IMR-90 (cell line): ENCODE data around the gene MGST1. TPM values are rescaled to one million over a fixed set of nuclear protein-coding genes. Genes with fewer than 3 reads are reported as not detected.
A peak's percentile ranks its signal among the peaks of the same experiment; 100 is the strongest.

Experiments used
- ATAC-seq: fragments of 200-7000 bp; cut with Tn5 transposase; 2 replicates; pipeline ENCODE4 v1.9.1; 2020; ENCODE audit warnings: low read depth, mild to moderate bottlenecking, moderate library complexity
- Bru-seq: library from RNA; stranded (reverse); fragments of 400-500 nt; gene quantifications from one replicate; lab custom pipeline; 2021; lab: Mats Ljungman, UMichigan
- BruChase-seq, 2 experiments: library from RNA; stranded (reverse); fragments of 400-500 nt; gene quantifications; one replicate each; lab custom pipeline; 2021; lab: Mats Ljungman, UMichigan
- BruUV-seq: library from RNA; stranded (reverse); fragments of 400-500 nt; replicated peaks from 2 replicates; lab custom pipeline; 2021; lab: Mats Ljungman, UMichigan
- CTCF ChIA-PET: fragments of 300-600 bp; formaldehyde crosslinking; extraction: SDS; loops from one replicate; lab custom pipeline; 2021; ENCODE audit warnings: antibody characterized with exemption; lab: Yijun Ruan, JAX
- POLR2A ChIA-PET: fragments of 300-600 bp; sonication (Branson Sonifier 250); formaldehyde crosslinking; loops from one replicate; lab custom pipeline; 2022; ENCODE audit warnings: antibody characterized with exemption; ENCODE audit not compliant: unreplicated experiment; lab: Charles Lee
- DNase-seq: peaks from one replicate; pipeline ENCODE4 v3.0.0; 2013
- H2AFZ ChIP-seq: replicated peaks from 2 replicates; pipeline ENCODE3; 2013; ENCODE audit warnings: low read length, mild to moderate bottlenecking; ENCODE audit not compliant: poor library complexity
- H2AK5ac ChIP-seq: 2 replicates; pipeline ENCODE4 v1.6.1; 2013; ENCODE audit warnings: low read depth, low read length, inconsistent platforms
- H2AK9ac ChIP-seq: replicated peaks from 2 replicates; pipeline ENCODE3; 2013; ENCODE audit warnings: mild to moderate bottlenecking, low read depth, low read length, moderate library complexity; ENCODE audit not compliant: poor library complexity
- H2BK120ac ChIP-seq: 2 replicates; pipeline ENCODE4 v1.6.1; 2013; ENCODE audit warnings: low read depth, low read length, inconsistent platforms
- H2BK15ac ChIP-seq: 3 replicates; pipeline ENCODE4 v1.6.1; 2013; ENCODE audit warnings: low read depth, low read length, inconsistent platforms
- H2BK20ac ChIP-seq: 2 replicates; pipeline ENCODE4 v1.6.1; 2013; ENCODE audit warnings: low read depth, mild to moderate bottlenecking, inconsistent platforms, low read length, moderate library complexity
- H2BK5ac ChIP-seq: 2 replicates; pipeline ENCODE4 v1.6.1; 2013; ENCODE audit warnings: mild to moderate bottlenecking, low read depth, low read length, inconsistent platforms; ENCODE audit not compliant: poor library complexity, severe bottlenecking
- H3K14ac ChIP-seq: replicated peaks from 2 replicates; pipeline ENCODE4 v1.6.1; 2013; ENCODE audit warnings: low read depth, low read length, inconsistent platforms
- H3K18ac ChIP-seq: 2 replicates; pipeline ENCODE4 v1.6.1; 2013; ENCODE audit warnings: low read depth, low read length, control low read depth
- H3K23ac ChIP-seq: 2 replicates; pipeline ENCODE4 v1.6.1; 2013; ENCODE audit warnings: low read depth, low read length, inconsistent platforms
- H3K27ac ChIP-seq: 2 replicates; pipeline ENCODE4 v1.5.1; 2013; ENCODE audit warnings: mild to moderate bottlenecking, control low read depth, low read length; ENCODE audit not compliant: insufficient read depth
- H3K27me3 ChIP-seq: 2 replicates; pipeline ENCODE4 v1.6.1; 2013; ENCODE audit warnings: low read length; ENCODE audit not compliant: control insufficient read depth, insufficient read depth
- H3K36me3 ChIP-seq: 2 replicates; pipeline ENCODE4 v1.6.1; 2013; ENCODE audit warnings: low read length, mixed read lengths; ENCODE audit not compliant: control insufficient read depth, insufficient read depth
- H3K4ac ChIP-seq: 2 replicates; pipeline ENCODE4 v1.6.1; 2013; ENCODE audit warnings: low read depth, low read length, inconsistent platforms
- H3K4me1 ChIP-seq: 2 replicates; pipeline ENCODE4 v1.6.1; 2013; ENCODE audit warnings: low read length, mixed read lengths; ENCODE audit not compliant: control insufficient read depth, insufficient read depth
- H3K4me2 ChIP-seq: 2 replicates; pipeline ENCODE4 v1.6.1; 2013; ENCODE audit warnings: low read depth, mild to moderate bottlenecking, control low read depth, low read length, moderate library complexity
- H3K4me3 ChIP-seq: 2 replicates; pipeline ENCODE4 v1.5.1; 2013; ENCODE audit warnings: low read depth, mild to moderate bottlenecking, control low read depth, low read length, moderate library complexity; ENCODE audit not compliant: insufficient read depth
- H3K56ac ChIP-seq: 2 replicates; pipeline ENCODE4 v1.6.1; 2013; ENCODE audit warnings: low read length, inconsistent platforms; ENCODE audit not compliant: insufficient read depth; ENCODE audit errors: extremely low read depth
- H3K79me1 ChIP-seq, 2 experiments: 2 replicates each; pipeline ENCODE4 v1.6.1; 2013; ENCODE audit warnings: low read length in 2 of 2, inconsistent platforms in 1 of 2, low read depth in 1 of 2
- H3K9ac ChIP-seq: 2 replicates; pipeline ENCODE4 v1.6.1; 2013; ENCODE audit warnings: low read depth, low read length, control low read depth
- H3K9me1 ChIP-seq: 2 replicates; pipeline ENCODE4 v1.6.1; 2013; ENCODE audit warnings: low read length, inconsistent platforms; ENCODE audit not compliant: insufficient read depth
- H3K9me3 ChIP-seq: 2 replicates; pipeline ENCODE4 v1.6.1; 2013; ENCODE audit warnings: low read length; ENCODE audit not compliant: control insufficient read depth, insufficient read depth
- H4K20me1 ChIP-seq: 2 replicates; pipeline ENCODE4 v1.6.1; 2013; ENCODE audit warnings: low read length, inconsistent platforms; ENCODE audit not compliant: insufficient read depth
- H4K5ac ChIP-seq: 2 replicates; pipeline ENCODE4 v1.6.1; 2013; ENCODE audit warnings: mild to moderate bottlenecking, low read depth, low read length, control low read depth
- H4K8ac ChIP-seq, 2 experiments: 2 replicates each; pipeline ENCODE4 v1.6.1; 2013; ENCODE audit warnings: low read depth in 2 of 2, low read length in 2 of 2, control low read depth in 1 of 2, inconsistent platforms in 1 of 2
- H4K91ac ChIP-seq: 2 replicates; pipeline ENCODE4 v1.6.1; 2013; ENCODE audit warnings: low read depth, low read length, inconsistent platforms; ENCODE audit not compliant: insufficient read depth
- ELK1 ChIP-seq: fragments of 150-350 bp; IDR thresholded peaks from 2 replicates; pipeline ENCODE4 v1.6.1; 2016; ENCODE audit warnings: low read depth, mild to moderate bottlenecking, low read length, moderate library complexity, borderline replicate concordance
- MAZ ChIP-seq: IDR thresholded peaks from 2 replicates; pipeline ENCODE4 v1.6.1; 2012; ENCODE audit warnings: low read depth, mild to moderate bottlenecking, low read length, improper control_type of control experiment, moderate library complexity, borderline replicate concordance
- NFE2L2 ChIP-seq: fragments of 150-350 bp; IDR thresholded peaks from 2 replicates; pipeline ENCODE4 v1.6.1; 2016; ENCODE audit warnings: low read depth, mild to moderate bottlenecking, low read length
- POLR2A ChIP-seq: IDR thresholded peaks from 2 replicates; pipeline ENCODE4 v1.6.1; 2012; ENCODE audit warnings: mild to moderate bottlenecking, low read depth, low read length
- RFX5 ChIP-seq: IDR thresholded peaks from 2 replicates; pipeline ENCODE4 v1.8.0; 2012; ENCODE audit warnings: low read depth, mild to moderate bottlenecking, low read length, moderate library complexity
- SMC3 ChIP-seq: fragments of 150-350 bp; IDR thresholded peaks from 2 replicates; pipeline ENCODE4 v1.6.1; 2016; ENCODE audit warnings: low read depth, mild to moderate bottlenecking, antibody characterized with exemption, low read length, moderate library complexity
- WGBS, 2 experiments: methylation state at CpG; one replicate each; pipeline versions ENCODE4 v1.1.5 to v1.1.7; 2013; ENCODE audit warnings: missing lambda C conversion rate in 2 of 2; ENCODE audit not compliant: insufficient read length in 1 of 2; ENCODE audit errors: extremely low coverage in 2 of 2; 5-methylcytosine and 5-hydroxymethylcytosine counted together
- dilution Hi-C: fragments of 300-500 bp; cut with HindIII; formaldehyde crosslinking; loops from one replicate; pipeline ENCODE4 v1.14.3; 2018; ENCODE audit warnings: low sequenced_read_pairs; ENCODE audit not compliant: unreplicated experiment
- in situ Hi-C: fragments of 300-500 bp; cut with MboI; formaldehyde crosslinking; loops from 3 replicates; pipeline ENCODE4 v1.14.3; 2019; ENCODE audit warnings: low sequenced_read_pairs, inconsistent platforms, mixed read lengths
- intact Hi-C: fragments of 100-400 bp; cut with micrococcal nuclease; formaldehyde crosslinking; loops from 2 replicates; pipeline ENCODE4 v1.10.0; 2022
- long read RNA-seq: library from polyadenylated mRNA; unstranded; transcript quantifications from one replicate; pipeline ENCODE4 v2.0.0, GENCODE V29; 2021; ENCODE audit not compliant: unreplicated experiment
- polyA plus RNA-seq, 3 experiments: library from polyadenylated mRNA; depleted of rRNA; stranded (reverse); fragments of >200 nt; gene quantifications; 2 replicates each; pipeline ENCODE4 v1.2.3, GENCODE V29; 2012; ENCODE audit warnings: low replicate concordance in 1 of 3
- total RNA-seq: library from RNA; depleted of rRNA; stranded (reverse); fragments of >200 nt; gene quantifications from 2 replicates; pipeline ENCODE4 v1.2.3, GENCODE V29; 2012; rRNA removed

The MGST1 gene
- total RNA-seq (87.2 and 105 TPM in 2 replicates), polyA plus RNA-seq (2012; rRNA removed) (260 and 280 TPM in 2 replicates), Bru-seq, nascent RNA (percentile 97 among the genes with signal in this experiment), BruChase-seq, experiment 1, labeled RNA remaining after a 6-hour chase (percentile 92 among the genes with signal in this experiment), BruChase-seq, experiment 2, labeled RNA remaining after a 2-hour chase (percentile 95 among the genes with signal in this experiment)
- polyA plus RNA-seq (2012; cell fraction: cytosol; rRNA removed), result 124 and 435 TPM in 2 replicates
- polyA plus RNA-seq (2012; cell fraction: nucleus; rRNA removed; ENCODE audit: low replicate concordance), result 20.5 and 132 TPM in 2 replicates
- long read RNA-seq, transcript MGST1-205 (4 exons, 914 nt), result major isoform, 225 of 356 reads
- long read RNA-seq, transcript MGST1-219 (1 exons, 1,842 nt), result minor isoform, 109 of 356 reads
- long read RNA-seq, partial matches to known transcripts, result 4 of 356 reads
- long read RNA-seq, other reads (novel, unspliced or antisense), result 16 of 356 reads

GRCh38 chr12:16347391-16348298 lies at the start of gene MGST1:
Gene MGST1 (plus strand): TSS chr12:16347645. CDS start chr12:16354253, 6,608 bp downstream.
- peaks cover 7% of the 10 kb centered on the region; the same call in 1 of the 2 replicates for H4K20me1 ChIP-seq
- peak within 1 kb of the TSS; percentile 96 for H2AK9ac ChIP-seq
- H3K4ac ChIP-seq, result peak within 1 kb of the TSS; percentile 98
- H3K4me3 ChIP-seq, result peak within 1 kb of the TSS; percentile 93
- peak within 1 kb of the TSS; percentile 95 for H3K56ac ChIP-seq
- in situ Hi-C loops, result no loop called here
- CTCF ChIA-PET, result no interaction called here
- H2AFZ ChIP-seq, result peak within 1 kb of the TSS; percentile 89
- TF ChIP-seq ELK1 (no peak), RFX5 (no peak), POLR2A (peak; percentile 72), MAZ (peak; percentile 26; the same call in 1 of the 2 replicates), SMC3 (no peak), NFE2L2 (0 out of 2 replicates have a peak, but pooled peaks have one; percentile 3)
- H3K79me1 ChIP-seq, result peaks cover 5 to 22% of the 10 kb centered on the region in 2 experiments; a peak in 3 of 4 replicates
- H3K4me2 ChIP-seq, result peak within 1 kb of the TSS; percentile 88
- H2BK120ac ChIP-seq, result peak within 1 kb of the TSS; percentile 94
- H2BK15ac ChIP-seq, result peak within 1 kb of the TSS; percentile 92
- H4K5ac ChIP-seq, result peak within 1 kb of the TSS; percentile 98
- peaks cover 4% of the 10 kb centered on the region for H3K36me3 ChIP-seq
- peak within 1 kb of the TSS; percentile 88 for H2BK20ac ChIP-seq
- no peaks in the 10 kb centered on the region for H3K9me3 ChIP-seq
- H3K18ac ChIP-seq, result peak within 1 kb of the TSS; percentile 97
- H3K23ac ChIP-seq, result peak within 1 kb of the TSS; percentile 100
- H4K91ac ChIP-seq, result peak within 1 kb of the TSS; percentile 94
- no peaks in the 10 kb centered on the region for H3K27me3 ChIP-seq
- H2AK5ac ChIP-seq, result peak within 1 kb of the TSS; percentile 97
- peaks cover 6% of the 10 kb centered on the region for H3K4me1 ChIP-seq
- peak within 1 kb of the TSS; percentile 88 to 92 for H4K8ac ChIP-seq
- intact Hi-C loops, result loop anchor here (2.0 to 10.0 kb wide), 3 partner anchors 369 to 1573 kb away; partner anchors contain the start of gene DERA
- H3K9ac ChIP-seq, result peak within 1 kb of the TSS; percentile 99
- DNase-seq (peak; percentile 59), ATAC-seq (peak; percentile 73)
- peak within 1 kb of the TSS; percentile 96 for H2BK5ac ChIP-seq
- H3K9me1 ChIP-seq, result 0 out of 2 replicates have a peak, but pooled peaks cover 2% of the 10 kb centered on the region
- H3K27ac ChIP-seq, result peak within 1 kb of the TSS; percentile 98
- dilution Hi-C loops, result no loop called here
- POLR2A ChIA-PET, result no interaction called here
- no TSS peak for BruUV-seq
- H3K14ac ChIP-seq, result peak within 1 kb of the TSS; percentile 99
- no CpG with 5 or more reads among the region's 31 CpGs for WGBS, 2 experiments
